GM19438 (cell line): ENCODE results near the gene PTRH1.

Experiments used
- ATAC-seq: cut with Tn5 transposase; IDR thresholded peaks from one replicate; pipeline ENCODE4 v1.9.1; 2021; ENCODE audit warnings: low read depth; ENCODE audit not compliant: unreplicated experiment

PTRH1 gene

DNA sequence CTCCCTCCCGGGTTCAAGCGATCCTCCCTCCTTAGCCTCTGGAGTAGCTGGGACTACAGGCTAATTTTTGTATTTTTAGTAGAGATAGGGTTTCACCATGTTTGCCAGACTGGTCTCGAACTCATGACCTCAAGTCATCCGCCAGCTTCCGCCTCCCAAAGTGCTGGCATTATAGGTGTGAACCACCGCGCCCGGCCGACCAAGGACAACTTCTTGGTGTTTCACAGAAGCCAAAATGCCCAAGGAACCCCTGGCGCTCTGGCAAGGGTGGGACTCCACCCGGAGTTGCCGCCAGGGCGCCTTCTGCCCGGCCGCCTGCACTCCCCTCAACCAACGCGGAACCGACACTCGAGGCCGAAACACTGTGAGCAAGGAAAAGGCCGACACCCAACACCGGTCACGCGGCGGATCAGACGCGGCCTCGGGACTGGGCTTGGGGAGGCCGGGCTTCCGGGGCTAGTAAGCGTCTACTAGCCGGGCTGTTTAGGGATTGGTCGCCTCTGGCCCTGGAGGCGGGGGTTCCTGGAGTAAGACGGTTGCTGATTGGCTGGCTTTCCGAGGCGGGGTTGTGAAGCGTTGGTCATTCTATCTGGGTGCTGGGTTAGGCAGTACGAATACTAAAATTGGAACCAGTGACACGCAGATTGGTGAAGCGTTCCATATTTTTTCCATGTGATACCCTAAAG is 16.3 kb downstream of the PTRH1 start:
- ATAC-seq, result peak; percentile 94

DNA sequence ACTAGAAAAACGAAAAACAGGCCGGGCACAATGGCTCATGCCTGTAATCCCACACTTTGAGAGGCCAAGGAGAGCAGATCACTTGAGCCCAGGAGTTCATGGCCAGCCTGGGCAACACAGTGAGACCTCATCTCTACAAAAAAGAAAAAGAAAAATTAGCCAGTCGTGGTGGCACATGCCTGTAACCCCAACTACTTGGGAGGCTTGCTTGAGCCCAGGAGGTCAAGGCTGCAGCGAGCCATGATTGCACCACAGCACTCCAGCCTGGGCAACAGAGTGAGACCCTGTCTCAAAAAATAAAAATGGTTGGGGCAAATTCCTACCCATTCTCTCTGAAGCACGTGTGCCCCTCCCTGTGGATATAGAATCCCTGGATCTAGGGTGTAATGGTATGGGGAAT is 17.1 kb downstream of the PTRH1 start:
- no peak for ATAC-seq

DNA sequence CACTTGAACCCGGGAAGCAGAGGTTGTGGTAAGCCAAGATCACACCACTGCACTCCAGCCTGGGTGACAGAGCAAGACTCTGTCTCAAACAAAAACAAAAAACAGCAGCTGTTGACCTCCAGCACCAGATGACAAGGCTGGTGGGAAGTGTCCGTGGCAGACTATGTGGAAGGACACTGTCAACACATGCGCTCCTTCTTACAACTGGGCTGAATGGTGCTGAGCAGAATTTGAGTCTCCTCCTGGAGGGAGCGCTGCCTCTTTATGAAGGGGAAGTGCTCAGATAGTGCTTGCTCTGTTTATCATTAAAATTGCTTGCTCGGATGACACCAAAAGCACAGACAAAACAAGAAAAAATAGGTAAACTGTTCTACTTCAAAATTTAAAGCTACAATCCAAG is 17.9 kb downstream of the PTRH1 start:
- ATAC-seq, result no peak

DNA sequence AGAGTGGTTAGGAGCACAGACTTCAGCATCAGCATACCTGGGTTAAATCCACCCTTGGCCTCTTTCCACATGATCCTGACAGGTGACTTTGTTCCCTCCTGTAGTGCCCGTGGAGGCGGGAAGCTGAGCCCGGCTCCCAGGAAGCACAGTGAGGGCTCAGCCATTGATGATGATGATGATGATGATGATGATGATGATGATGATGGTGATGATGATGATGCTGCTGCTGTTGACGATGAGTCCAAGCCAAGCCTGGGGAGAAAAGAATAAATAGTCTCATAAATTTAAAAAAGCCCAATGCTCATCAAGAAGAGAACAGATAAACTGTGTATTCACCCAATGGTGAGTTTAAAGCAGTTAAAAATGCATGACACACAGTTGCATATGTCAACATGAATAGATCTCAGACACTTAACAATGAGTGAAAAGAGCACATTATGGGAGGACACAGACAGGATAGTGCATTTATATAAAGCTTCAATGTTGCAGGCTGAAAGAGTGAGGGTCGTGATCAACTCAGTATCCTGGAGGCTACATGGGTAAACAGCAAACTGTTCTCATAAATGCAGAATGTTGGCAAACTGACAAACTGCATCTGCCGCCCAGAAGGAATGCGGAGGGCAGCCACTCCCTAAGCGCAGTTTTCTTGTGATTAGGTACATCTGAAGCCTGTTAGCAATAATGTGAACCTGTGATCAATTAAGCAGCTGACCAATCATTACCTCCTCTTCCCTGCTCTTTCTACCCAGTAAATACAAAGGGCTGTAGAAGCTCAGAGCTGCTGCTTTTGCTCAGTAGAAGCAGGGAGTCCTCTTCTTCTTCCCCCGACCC is 20.4 kb downstream of the PTRH1 start:
- no peak for ATAC-seq

DNA sequence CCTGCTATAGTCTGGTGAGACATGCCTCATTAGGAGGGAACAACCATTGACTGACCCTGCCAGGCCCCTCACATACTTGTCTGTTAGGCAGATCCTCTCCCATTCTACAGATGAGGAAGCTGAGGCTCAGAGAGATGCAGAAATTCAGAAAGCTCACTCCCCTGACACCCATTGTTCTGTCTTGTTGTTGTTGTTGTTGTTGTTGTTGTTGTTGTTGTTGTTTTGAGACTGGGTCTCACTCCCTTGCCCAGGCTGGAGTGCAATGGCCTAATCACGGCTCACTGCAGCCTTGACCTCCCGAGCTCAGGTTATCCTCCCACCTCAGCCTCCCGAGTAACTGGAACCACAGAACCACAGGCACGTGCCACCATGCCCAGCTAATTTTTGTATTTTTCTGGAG is 21.8 kb downstream of the PTRH1 start:
- ATAC-seq, result no peak

DNA sequence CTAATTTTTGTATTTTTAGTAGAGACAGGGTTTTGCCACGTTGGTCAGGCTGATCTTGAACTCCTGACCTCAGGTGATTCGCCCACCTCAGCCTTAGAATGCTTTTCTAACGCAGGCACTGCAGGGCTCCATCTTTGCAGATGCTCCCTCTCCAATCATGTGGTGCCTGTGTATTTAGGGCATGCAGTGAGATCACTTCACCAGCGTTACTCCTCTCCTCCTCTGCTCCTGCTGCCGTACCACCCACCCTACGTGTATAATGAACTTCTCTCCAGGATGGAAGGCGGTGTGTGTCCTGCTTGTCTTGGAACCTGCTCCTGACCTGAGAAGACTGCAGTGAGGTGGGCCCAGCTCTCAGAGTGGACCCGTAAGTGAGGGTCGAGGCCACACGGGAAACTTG is 22.3 kb downstream of the PTRH1 start:
- no peak for ATAC-seq

DNA sequence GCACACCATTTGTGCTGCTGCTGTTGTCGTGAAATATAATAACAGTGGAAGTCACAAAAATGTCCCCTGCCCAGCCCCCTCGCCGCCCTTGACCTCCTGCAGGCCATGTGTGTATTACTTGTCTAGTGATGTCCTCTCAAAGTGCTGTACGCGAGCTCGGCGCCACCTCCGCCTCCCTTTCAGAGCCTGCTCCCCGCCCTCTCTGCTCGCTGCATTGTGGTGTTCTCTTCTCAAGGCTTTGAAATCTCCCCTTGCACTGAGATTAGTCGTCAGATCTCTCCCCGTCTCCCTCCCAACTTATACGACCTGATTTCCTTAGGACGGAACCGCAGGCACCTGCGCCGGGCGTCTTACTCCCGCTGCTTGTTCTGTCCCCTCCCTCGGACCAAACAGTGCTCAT is 23.4 kb downstream of the PTRH1 start:
- no peak for ATAC-seq

DNA sequence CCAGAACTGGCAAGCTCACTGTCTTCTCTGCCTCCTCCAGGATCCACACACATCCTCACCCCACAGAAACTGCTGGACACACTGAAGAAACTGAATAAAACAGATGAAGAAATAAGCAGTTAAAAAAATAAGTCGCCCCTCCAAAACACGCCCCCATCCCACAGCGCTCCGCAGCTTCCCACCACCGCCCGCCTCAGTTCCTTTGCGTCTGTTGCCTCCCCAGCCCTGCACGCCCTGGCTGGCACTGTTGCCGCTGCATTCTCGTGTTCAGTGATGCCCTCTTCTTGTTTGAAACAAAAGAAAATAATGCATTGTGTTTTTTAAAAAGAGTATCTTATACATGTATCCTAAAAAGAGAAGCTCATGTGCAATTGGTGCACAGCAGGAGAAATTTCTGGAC is 24.7 kb downstream of the PTRH1 start:
- no peak for ATAC-seq

DNA sequence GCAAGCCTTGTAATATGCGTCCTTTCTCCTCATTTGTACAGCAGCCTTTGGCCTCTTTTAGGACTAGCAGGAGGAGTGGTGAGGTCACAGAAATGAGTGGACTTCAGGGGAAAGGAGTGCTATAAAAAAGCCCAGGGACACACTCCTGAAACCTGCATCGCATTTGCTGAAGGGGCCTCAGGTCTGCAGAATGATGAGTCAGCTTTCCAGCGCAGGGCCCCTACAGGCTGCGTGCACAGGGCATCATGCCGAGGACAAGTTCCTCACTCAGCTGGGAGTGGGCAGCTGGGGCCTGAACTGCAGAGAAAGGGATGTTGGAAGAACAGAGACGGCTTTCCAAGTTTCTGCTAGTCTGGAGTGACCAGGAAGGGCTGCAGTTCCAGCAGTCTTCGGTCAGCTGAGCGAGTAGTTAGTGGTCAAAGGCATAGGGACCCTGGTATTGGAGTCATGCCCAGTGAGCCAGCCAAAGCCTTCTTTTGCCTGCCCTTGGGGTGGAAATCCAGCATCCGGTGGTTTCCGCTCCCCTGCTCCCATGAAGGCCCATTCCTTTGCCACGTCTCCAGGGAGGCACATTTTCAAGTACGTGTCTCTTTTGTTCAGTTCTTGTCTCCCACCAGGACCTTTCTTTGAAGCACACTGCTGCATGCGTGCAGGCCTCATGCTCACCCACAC is 26.0 kb downstream of the PTRH1 start:
- no peak for ATAC-seq

DNA sequence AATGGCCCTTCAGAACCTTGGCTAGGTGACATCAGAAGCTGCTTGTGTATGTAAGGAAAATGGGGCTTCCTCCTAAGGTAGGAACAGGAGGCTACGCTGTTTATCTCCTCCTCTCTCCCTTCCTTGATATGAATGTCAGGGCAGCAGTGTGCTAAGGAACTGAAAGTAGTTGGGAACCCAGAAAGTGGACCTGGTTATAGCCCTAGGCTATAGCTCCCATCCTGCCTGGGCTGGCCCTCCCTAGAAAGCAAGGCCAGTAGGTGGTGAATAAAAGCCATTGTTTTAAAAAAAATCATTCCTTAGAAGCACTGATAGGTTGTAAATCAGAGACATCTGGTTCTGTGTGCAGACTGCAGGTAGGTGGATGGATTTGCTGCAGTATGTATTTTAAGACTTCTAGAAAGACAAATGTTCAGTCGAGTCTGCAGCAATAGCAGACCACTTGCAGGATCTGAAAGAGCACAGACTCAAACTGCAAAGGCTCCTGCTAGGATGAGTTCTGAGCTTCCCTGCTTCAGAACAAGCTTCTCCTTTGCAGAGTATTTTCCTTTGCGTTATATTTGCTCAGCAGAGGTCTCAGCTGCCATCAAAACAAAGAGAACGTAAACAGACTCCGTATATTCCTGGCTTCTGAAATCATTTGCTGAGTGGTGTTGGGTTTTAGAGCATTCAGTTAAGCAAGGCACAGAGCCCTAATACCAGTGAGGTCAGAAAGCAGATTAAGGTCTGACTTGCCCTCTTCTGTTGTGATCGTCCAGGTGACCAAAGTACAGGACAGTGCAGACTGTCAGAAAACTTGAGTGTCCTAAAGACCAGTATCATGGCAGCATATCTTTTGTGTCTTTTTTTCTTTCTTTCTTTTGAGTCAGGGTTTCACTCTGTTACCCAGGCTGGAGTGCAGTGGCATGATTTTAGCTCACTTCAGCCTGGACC is 28.7 kb downstream of the PTRH1 start:
- no peak for ATAC-seq

DNA sequence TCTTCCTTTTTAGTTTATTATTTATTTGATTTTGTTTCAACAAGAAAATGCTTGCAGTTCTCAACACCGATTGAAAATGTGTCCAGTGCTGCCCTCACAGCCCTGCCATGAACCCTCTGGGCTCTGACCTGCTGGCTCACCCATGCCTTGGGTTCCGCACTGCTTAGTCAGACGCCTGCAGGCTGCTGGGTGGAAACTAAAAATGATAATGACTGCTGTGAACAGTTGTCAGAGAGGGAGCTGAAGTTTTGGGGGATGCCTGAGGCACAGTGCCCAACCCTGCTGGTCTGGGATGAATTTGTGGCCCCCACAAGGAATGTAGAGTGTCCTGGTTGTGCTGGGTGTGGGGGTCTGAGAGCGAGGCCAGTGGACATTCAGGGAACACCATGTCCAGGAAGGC is 30.9 kb downstream of the PTRH1 start:
- no peak for ATAC-seq

DNA sequence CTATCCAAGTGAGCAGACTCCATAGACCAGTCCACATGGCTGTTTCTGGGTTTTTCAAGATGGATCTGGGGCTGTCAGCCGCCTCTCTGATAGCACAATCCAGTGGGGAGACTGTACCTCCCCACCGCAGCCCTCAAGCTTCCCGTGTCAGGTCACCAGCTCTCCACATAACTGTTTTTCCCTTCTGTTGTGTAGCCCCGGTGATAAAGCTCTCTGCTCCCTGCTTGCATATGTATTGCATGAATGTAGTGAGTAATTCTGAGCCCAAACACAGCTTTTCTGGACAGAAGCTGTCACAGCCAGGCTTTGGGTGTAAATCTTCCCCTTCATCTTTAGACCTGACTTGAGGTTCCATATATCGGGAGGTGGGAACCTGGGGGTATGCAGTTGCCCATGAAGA is 31.7 kb downstream of the PTRH1 start:
- no peak for ATAC-seq

DNA sequence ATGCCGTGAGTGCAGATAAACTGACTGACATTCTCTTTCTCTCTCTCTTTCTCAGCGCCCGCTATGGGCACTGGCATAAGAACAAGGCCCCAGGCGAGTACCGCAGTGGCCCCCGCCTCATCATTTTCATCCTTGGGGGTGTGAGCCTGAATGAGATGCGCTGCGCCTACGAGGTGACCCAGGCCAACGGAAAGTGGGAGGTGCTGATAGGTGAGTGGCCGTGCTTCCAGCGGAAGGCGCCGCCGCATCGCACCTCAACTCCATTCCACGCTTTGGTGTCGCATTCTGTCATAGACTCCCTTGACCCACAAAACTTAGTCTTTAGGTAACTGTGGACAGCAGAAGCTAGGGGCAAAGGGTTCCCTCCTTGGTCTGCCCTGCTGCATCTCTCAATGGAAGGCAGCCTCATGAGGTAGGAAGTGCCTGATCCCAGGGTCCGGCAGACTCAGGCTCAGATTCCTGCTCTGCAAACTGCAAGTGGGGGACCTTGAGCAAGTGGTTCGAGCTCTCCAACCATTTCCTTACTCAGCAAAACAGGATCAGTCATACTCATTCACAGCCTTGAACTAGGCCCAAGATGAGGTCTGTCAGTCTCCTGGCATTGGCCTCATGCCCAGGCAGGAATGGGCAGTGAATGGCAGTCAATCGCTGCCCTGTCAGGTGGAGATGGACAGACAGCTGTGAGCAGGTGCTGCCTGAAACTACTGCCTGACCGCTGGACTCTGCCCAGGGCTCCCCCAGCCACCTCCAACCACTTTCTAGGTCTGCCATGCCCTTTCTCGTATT is 32.9 kb downstream of the PTRH1 start:
- ATAC-seq, result no peak

DNA sequence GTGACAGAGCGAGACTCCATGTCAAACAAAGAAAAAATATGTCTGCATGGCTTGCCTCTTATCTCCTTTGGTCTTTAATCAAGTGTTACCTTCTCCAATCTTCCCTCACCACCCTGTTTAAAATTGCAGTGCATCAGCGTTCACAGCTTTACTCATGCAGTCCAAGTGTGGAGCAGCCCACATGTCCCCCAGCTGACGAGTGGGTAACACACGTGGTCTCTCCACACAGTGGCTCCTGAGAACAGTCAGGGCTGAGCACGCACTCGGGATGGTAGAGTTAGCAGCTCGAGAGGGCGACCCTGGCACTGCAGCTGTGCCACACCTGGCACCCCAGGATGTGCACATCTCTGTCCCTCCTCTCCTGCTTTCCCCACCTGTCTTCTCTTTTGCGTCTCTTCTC is 34.6 kb downstream of the PTRH1 start:
- ATAC-seq, result no peak

DNA sequence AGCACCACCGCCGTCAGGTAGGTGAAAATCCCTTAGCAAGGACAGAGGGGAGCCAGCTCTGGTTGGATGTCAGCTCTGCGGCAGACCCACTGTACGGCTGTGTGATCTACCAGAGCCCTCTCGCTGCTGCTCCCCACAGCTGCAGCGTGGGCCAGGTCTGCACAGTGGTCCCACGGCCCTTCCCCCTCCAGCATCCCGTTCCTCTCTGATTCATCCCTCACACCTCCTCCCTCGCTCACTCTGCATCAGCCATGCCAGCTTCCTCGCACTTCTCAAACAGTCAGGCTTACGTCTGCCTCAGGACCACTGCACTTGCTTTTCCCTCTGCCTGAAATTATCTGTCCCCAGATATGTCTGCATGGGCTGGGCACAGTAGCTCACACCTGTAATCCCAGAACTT is 35.2 kb downstream of the PTRH1 start:
- ATAC-seq, result no peak

DNA sequence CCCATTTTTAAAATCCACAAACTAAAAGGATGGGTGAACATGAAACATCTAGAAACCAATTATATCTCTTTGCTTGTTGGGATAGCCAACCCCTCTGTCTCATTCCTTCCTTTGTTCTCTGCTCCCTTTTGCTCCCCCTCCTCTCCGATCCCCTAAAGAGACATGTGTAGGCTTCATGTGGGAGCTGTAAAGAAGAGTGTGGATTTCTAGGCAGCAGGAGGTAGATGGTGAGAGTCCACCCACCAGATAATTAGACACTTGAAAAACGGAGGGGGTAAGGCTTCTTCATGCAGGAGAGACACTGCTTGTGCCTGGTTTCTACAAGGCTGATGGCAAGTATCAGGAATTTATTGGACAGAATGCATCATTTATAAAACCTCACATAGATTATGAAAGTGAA is 36.0 kb downstream of the PTRH1 start:
- no peak for ATAC-seq

DNA sequence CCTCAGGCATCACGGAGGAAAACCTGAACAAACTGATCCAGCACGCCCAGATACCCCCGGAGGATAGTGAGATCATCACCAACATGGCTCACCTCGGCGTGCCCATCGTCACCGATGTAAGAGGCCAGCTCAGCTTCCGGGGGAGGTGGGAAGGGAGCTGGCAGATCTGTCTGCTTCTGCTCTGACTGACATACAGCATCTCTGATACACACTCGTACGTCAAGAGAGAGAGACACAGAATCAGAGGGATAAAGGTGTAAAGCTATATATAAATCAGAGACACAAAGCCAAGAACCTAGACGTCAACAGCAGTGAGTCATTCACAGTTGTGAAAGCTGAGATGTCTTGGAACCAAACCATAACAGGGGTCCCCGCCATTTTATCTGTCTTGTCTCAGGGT is 38.8 kb downstream of the PTRH1 start:
- no peak for ATAC-seq

DNA sequence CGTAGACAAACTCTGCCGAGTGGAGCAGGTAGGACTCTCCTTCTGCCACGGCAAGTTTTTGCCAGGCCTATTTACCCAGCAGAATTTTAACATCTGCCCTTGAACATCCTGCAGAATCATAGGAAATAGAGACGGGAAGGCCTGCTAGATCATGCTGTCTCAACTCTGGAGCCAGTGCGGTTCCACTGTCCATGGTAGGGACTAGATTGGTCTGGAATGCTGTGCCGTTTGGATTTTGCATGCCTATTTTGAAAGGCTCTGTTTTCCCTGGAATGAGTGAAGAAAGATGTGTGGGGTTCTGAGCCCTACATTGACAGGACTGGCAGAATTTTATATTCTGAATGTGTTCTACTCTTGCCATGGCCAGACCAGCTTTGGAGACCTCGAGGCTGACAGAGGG is 42.2 kb downstream of the PTRH1 start:
- no peak for ATAC-seq

DNA sequence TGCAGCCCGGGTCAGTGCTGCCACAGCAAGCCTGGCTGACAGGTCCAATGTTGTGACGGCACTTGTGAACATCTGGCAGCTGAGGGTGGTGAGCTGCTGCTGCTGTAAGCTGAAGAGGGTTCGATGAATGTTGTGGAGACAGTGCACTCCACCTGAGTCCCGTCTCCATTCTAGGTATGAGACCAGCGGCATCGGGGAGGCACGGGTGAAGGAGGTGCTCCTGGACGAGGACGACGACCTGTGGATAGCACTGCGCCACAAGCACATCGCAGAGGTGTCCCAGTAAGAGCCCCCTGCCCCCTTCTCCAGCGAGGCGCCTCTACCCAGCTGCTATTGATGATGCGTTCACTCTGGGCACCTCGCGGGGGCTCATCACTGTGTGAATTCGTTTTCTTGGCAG is 47.6 kb downstream of the PTRH1 start:
- no peak for ATAC-seq
